GM19238 (cell line): ENCODE data around the gene CYP27C1.

Source experiments
- DNase-seq: peaks from one replicate; pipeline ENCODE4 v3.0.0; 2011; ENCODE audit warnings: low spot score; ENCODE audit not compliant: insufficient read length

CYP27C1 gene

DNA sequence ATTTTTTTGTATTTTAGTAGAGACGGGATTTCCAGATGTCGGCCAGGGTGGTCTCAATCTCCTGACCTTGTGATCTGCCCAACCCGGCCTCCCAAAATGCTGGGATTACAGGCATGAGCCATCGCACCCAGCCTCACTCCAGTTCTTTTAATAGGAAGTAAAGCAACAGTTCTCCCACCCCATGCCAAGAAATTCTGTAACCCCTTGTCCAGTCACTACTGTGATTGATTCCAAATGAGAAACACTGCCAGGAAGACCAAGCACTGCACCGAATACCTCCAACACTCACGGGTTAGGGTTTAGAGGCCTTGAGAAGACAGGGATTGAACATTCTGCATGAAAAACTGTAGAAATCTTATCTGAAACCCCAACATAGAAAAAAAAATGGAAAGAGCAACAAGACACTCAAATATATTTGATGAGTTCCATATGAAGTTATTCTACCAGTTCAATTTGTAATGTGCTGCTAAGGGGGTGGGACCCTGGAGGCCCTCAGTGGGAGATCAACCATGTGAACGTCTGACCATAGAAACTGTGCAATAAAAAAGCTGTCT, 65.0 kb downstream of the CYP27C1 start:
- no peak for DNase-seq

DNA sequence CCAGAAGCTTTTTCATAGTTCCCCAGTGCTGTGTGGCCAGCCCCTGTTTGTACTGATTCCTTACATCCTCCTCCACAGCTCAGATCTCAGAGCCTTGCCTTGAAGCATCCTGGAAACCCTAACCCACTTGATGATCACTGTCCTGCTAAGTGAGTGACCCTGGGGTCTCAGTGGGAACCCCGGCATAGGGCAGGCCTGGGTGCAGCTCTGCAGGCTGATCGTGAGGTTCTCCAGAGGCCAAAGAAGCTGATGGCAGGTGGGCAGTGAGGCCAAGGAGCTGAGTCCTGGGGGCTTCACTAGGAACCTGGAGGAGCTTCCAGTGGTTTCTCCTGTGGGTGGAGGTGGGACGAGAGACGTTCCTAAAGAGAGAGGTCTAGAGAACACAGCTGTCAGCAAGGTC, 65.7 kb downstream of the CYP27C1 start:
- DNase-seq, result no peak

DNA sequence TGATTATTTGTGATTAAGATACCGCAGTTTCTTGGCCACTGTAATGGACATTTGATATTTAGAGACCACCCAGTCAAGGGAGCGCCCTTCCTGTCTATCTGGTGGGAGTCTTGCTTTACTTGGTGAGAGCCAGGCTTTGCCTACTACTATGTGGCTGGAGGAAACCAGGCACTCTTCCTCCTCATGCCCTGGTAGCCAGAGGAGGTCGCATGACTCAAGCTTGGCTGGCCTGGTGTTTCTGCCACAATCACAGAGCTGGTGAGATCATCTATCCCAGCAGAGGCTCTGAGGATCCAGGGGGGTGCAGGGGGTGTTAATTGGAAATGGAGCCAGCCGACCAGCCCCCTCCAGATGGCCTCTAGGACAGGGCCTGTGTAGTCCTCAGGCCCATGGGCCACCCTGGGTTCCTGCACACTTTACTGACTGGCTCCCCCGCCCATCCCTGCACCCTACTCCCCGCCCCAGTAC, 66.4 kb downstream of the CYP27C1 start:
- no peak for DNase-seq

DNA sequence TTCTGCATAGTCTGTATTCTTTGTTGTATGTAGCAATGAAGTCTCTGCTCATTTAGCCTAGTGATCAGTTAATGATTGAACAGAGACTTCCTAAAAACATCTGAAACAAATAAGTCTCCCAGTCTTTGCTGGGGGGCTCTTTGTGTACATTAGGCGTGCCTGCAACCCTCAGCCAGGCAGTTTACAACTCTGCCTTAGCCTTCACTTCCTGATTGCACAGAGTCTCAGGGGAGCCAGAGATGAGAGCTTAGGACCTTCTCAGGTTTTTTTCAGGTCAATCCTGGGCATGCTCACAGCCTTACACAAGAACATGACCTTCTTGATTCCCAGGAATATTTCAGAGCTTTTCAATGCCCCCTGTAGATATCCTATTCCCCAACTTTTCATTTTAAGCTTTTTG, 69.1 kb downstream of the CYP27C1 start:
- no peak for DNase-seq

DNA sequence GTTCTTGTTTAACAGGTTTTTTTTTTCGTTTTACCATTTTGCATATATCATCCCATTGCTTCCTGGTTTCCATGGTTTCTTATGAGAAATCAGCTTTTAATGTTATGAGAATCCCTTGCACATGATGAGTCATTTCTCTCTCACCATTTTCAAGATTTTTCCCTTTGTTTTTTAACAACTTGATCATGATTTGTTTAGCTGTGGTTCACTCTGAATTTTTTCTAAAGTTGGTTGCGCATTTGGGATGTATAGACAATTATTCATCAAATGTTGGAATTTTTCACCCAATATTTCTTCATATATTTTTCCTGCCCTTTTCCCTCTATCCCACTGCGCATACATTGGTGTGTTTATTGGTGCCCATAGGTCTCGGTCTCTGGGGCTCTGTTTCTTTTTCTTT, 70.7 kb downstream of the CYP27C1 start:
- no peak for DNase-seq

DNA sequence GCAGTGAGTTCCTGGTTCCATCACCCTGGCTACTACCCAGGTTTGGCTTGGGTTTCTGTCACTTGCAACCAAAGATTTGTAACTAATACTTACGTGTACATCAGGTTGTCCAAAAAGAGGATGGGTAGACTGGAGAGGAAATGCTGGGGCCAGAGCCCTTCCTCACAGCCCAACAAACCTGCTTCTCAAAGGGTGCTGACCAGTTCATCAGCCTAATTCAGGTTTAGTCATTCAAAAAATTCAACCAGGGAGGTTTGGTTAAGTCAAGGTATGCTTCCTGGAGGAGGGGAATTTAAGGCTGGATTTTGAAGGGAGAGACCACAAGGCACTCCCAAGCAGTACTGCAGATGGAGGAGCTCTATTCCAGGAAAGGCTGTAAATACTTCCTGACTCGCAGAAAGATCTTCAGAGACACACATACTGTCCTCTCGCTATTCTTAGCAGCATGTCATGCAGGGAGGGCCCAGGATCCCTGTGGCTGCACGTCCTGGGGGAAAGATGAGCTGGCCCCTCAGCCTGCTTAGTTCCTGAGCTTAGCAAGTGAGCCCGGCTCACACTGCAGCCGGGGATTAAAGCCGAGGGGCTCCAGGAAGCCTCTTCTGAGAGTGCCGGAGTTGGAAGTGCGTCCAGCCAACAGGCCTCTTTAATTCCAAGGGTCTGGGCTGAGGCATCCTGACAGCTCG, 73.1 kb downstream of the CYP27C1 start:
- DNase-seq, result no peak

DNA sequence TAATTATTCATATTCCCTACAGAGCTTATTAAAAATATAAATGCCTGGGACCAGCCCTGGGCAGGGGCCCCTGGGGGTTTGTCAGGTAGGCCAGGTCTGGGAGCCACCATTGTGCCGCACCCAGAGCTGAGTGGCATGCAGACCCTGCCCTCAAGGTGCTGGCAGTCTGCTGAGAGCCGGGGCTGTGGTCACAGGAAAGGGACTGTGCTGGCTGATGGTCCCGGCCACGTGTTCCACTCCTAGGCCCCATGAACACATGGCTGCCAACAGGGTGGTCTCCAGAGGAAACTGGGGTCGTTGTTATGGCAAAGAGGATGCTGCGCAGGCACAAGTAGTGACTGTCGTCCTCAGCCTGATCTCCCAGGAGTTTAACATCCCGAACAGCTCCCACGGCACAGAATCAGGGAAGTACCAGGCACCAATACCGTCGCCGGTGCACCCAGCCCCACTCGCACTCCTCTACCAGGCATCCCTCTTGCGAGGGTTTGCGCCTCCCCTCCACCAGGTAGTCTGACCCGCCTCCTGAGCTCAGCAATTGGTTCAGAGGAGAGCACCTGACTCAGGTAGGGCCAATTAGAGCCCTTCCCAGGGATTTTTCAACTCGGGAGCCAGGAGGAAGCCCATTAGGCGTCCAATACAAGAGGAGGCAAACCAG, 73.9 kb downstream of the CYP27C1 start:
- no peak for DNase-seq

DNA sequence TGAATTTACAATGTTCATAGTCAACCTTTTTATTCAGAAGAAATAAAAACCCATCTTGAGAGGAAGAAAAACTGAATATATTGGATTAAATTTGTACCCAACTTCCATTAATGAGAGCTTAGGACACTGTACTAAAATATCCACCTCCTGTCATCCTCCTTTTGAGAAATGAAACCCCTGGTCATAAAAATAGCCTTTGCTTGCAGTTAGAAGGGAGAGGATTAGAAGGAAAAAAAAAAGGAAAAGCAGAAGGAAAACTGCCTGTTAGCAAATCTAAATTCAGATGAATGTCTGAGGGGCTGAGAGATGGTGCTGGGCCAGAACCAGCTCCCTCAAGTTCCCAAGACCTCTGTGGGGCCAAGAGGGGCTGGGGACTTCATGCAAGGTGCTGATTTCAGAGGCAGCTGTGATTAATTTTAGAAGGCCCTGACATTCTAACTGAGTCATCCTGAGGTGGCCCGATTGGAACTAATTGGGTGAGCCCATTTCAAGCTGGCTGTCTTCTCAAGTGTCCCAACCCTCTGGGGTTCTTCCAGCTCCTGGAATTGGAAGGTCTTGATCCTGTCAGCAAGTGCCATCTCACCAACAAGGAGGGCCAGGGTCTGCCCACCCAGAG, 74.7 kb downstream of the CYP27C1 start:
- DNase-seq, result no peak

DNA sequence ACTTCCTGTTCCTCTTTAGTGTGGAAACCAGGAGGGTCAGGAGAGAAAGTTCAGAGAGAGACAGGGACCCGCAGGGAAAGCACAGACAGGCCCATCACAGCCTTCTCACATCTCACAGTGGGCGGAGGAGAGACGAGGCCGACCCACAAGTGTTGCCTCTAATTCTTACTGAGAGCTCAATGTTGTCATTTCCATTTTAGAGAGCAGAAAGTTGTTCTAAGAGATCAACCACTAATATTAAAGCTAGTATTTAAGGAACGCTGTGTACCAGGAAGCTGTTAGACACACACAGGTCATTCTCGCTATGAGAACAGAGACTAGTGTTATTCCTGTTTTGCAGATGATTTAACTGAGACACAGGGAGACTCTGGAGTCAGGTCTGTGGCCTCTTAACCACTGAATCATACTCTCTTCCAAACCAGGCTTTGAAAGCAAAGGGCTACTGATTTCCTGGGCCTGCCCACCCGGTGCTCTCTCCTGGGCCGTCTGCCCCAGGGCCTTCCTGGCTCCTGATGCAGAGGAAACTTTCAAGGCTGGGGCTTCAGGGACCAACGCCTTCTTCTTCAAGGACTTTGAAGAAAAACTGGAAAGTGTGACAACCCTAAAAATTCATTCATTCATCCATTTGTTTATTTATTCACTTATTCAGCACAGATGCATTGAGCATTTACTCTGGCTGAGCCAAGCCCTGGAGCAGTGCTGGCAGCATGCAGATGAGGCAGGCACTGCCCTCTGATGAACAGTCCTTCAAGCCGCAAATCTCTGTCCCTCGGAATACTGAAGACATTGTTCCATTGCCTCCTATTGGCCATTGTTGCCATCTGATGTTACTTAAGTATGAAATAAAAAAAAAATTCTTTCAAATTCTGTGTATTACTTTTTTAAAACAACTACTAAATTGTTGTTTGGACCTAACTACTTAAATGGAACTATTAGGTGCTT, 76.0 kb downstream of the CYP27C1 start:
- no peak for DNase-seq

DNA sequence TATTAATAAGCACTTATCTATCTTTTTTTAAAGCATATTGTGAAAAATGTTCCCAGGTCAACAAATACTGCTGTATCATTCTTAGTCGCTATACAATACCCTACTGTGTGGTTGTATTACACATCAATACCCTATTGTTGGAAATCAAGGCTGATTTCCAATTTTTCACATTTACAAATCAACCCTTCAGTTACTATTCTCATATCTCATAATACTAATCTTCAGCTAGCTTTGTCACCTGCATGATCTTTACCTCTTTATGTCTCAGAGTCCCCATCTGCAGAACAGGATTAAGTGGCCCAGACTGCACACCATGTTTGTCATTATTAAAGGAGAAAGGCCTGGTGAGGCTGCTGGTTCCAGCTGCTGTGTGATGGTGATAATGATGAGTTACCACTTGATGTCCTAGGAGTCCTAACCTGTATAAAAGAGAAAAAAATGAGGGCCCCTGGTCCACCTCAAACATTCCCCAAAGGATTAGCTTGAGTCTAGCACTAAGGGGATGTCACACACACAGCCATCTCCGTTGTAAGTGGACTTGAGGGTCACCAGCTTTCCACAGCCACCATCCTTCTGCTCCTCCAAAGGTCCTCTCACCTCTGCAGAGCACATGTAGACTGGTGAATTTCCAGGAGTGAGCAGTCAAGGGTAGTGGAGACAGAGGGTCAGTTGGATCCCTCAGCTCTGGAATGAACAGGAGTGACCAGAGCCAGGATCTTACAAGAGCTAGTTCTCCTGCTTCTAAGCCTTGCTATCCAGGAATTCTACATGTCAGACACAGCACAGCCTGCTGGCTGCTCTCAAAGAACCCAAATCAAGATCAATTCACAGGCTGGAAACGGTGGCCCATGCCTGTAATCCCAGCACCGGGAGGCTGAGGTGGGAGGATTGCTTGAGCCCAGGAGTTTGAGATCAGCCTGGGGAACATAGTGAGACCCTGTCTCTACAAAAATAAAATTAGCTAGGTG, 77.2 kb downstream of the CYP27C1 start:
- DNase-seq, result no peak

DNA sequence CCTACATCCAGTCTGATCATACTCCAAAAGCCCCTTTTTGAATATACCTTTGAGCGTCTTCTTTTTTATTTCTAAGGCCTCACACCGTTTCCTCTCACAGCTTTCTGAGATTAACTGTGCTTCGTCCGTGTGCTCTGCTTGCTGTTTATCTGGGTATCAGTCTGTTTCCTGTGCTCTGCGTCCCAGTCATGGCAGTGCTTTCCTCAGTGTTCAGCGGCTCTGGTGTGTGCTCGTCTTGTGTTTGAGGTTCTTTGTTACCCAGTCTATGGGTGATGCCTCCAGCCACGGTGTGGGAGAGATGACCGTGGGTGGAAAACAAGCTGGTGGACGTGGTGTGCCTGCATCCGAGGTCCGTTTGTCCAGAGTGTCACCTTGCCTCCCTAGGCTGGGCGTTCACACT, 79.6 kb downstream of the CYP27C1 start:
- no peak for DNase-seq

DNA sequence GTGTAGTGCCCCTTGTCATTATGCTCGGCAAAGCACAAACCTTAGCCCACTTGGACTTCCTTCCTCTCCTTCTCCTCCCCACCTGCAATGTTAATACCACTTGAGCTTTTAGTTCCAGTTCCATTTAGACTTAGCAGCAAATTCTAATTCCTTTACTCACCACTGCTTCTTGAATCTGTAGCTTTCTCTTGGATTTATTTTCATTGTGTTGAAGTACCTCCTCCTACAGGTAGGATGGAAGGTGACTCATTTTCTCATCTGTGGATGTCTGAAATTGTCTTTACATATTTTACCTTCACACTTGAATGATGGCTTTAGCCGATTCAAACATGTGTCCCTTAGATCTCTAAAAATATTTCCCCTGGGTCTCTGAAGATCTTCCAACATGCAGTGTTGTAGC, 80.3 kb downstream of the CYP27C1 start:
- no peak for DNase-seq

DNA sequence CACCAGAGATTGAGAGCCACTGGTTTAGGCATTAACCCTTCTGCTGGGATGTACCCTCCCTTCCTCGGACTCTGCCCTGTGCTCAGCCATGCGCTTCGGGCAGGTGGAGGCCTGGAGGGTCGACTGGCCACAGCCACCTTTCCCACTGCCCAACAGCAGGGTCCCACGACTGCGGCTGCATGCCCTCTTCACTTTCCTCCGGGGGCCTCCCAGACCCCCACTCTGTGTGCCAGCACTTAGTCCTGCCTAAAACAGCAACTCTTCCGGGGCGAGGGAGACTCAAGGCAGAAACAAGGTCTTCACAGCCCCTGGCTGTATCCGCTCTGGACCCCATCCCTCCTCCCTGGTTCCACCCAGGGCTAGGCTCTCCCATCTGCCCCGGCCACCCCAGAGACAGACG, 81.8 kb downstream of the CYP27C1 start:
- DNase-seq, result no peak

DNA sequence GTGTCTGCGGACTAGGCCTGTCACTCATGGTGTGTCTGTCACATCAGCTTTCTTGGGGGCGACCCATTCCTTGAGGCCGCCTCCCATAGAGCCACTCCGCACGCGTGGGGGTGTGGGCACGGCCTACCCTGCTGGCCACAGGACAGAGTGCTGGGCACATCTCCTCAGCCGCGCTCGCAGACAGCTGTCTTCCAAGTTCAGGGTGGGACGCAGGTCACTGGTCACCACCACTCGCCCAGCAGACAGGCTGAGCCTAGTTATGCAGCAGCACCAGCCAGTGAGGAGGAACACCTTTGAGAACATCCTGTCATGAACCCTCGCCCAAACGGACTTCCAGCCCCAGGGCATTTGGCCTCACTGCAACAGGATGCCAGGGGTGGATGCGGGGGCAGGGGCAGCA, 82.4 kb downstream of the CYP27C1 start:
- no peak for DNase-seq

DNA sequence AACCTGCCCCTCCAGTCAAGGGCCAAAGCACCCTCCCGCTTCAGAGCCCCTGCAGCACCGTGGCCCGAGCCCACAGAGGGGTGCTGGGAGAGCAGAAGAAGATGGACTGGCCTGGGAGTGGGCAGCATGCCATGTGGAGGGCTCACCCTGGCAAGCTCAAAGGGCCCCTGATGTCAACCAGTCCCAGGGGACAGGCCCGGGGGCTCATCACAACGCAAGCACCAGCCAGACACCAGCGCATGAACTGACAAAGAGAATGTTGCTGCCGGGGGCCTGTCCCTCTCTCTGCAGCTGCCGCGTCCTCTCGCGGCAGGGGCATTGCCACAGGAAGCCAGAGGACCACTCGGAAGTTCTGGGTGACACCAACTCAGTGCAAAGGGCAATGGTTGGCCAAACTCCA, 82.9 kb downstream of the CYP27C1 start:
- no peak for DNase-seq

DNA sequence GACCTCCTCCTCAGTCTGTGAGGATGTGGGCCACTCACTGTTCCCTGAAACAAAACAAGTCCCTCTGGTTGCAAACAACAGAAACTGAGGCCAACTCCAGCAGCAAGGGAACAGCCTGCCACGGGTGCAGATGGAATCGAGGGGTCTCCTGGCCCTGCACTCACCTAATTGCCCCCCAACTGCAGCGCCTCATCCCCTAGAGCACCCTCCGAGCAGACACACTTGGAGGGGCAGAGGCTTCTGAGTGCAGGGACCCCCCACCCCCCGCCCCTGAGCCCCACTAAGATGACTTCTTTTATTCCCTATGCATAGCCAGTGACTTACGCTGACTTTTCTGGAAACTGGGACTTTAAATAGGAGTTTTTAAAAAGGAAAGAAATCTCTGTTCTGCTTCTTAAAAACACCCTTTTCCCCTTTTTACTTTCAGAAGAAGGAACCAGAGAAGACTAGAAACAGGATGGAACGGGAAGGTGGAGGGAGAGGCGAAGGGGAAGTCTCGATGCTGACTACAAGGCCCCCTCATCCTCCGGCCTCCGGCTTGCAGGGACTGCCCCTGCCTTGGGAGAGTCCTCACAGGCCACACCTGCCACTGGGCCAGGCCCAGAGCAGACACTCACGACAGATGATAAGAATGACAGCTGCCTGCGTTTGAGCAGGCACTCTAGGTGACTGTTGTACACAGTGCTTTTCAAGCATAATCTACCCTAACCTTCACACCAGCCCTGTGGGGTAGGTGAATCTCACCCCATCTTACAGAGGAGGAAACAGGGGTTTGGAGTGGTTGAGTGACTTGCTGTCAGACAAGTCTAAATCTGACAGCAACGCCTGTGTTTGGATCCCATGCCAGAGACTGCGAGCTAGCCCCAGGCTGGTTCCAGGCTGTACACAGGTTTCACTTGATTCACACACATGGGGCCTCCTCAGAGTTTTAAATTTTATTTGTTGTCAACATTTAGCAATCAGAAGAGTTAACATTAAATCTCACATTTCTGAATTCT, 85.0 kb downstream of the CYP27C1 start:
- peak; percentile 23 for DNase-seq

DNA sequence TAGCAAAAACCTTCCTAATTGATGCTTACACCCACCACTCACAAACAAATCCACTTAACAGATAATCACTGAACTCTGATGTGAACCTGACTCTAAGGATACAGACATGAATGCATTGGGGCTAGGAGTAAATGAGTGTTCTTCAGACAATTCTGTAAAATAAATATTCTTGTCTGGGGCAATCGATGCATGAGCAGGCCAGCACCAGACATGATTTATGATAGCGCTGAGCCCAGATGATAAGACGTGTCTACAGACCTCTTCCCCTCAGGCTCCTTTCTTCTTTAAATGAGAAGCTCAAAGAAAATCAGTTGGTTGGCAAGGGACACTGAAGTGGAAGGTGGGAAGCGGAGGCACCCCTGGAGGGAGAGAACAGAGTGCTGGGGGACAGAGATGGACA, 85.9 kb downstream of the CYP27C1 start:
- DNase-seq, result no peak
